OCI-LY1 (cell line): ENCODE results near the gene SLC15A5.

Experiments
- H2AFZ ChIP-seq: fragments of 200-600 bp; sonication (generic), shearing (Covaris generic); 2 replicates; pipeline ENCODE4 v1.6.0; 2014; ENCODE audit warnings: antibody characterized with exemption, mild to moderate bottlenecking, low read length
- H3F3A ChIP-seq: fragments of 200-600 bp; sonication (generic), shearing (Covaris generic); 2 replicates; pipeline ENCODE4 v1.6.0; 2014; ENCODE audit warnings: mild to moderate bottlenecking, antibody characterized with exemption, low read length, moderate library complexity; ENCODE audit not compliant: insufficient read depth
- H3K27ac ChIP-seq: fragments of 200-600 bp; sonication (generic); 2 replicates; pipeline ENCODE4 v1.5.1; 2014; ENCODE audit warnings: low read length, mixed run types, mild to moderate bottlenecking, low read depth; ENCODE audit not compliant: poor library complexity, severe bottlenecking
- H3K27me3 ChIP-seq: fragments of 200-600 bp; sonication (generic); 2 replicates; pipeline ENCODE4 v1.6.0; 2014; ENCODE audit warnings: antibody characterized with exemption, mild to moderate bottlenecking, low read length, moderate library complexity; ENCODE audit not compliant: insufficient read depth
- H3K36me3 ChIP-seq: fragments of 200-600 bp; sonication (generic); 2 replicates; pipeline ENCODE4 v1.6.1; 2014; ENCODE audit warnings: mild to moderate bottlenecking, antibody characterized with exemption, low read length, moderate library complexity, mixed read lengths; ENCODE audit not compliant: insufficient read depth
- H3K4me1 ChIP-seq: fragments of 200-600 bp; sonication (generic); 2 replicates; pipeline ENCODE4 v1.5.1; 2014; ENCODE audit warnings: mild to moderate bottlenecking, low read length, moderate library complexity; ENCODE audit not compliant: insufficient read depth, severe bottlenecking
- H3K4me2 ChIP-seq: fragments of 200-600 bp; sonication (generic), shearing (Covaris generic); 2 replicates; pipeline ENCODE4 v1.6.1; 2014; ENCODE audit warnings: low read length
- H3K4me3 ChIP-seq: fragments of 200-600 bp; sonication (generic); 2 replicates; pipeline ENCODE4 v1.5.1; 2014; ENCODE audit warnings: low read length, low read depth, mild to moderate bottlenecking, mixed read lengths; ENCODE audit not compliant: poor library complexity, severe bottlenecking
- H3K79me2 ChIP-seq: fragments of 200-600 bp; shearing (Covaris generic); 2 replicates; pipeline ENCODE4 v1.6.1; 2016; ENCODE audit warnings: mixed run types, low read length, mixed read lengths; ENCODE audit not compliant: insufficient read depth
- H3K9ac ChIP-seq: fragments of 200-600 bp; sonication (generic), shearing (Covaris generic); 2 replicates; pipeline ENCODE4 v1.6.1; 2014; ENCODE audit warnings: mild to moderate bottlenecking, low read length, mixed read lengths
- H3K9me2 ChIP-seq: fragments of 200-600 bp; sonication (generic), shearing (Covaris generic); 2 replicates; pipeline ENCODE4 v1.6.1; 2014; ENCODE audit warnings: low read depth, mild to moderate bottlenecking, low read length, mixed read lengths
- H3K9me3 ChIP-seq: fragments of 200-600 bp; shearing (Covaris generic); 2 replicates; pipeline ENCODE4 v1.6.1; 2014; ENCODE audit warnings: low read length, mixed read lengths
- H4K20me1 ChIP-seq: fragments of 200-600 bp; sonication (generic), shearing (Covaris generic); 2 replicates; pipeline ENCODE4 v1.6.0; 2016; ENCODE audit warnings: mild to moderate bottlenecking, low read length; ENCODE audit not compliant: insufficient read depth
- EZH2 ChIP-seq: fragments of 200-600 bp; sonication (generic), shearing (Covaris generic); IDR thresholded peaks from 2 replicates; pipeline ENCODE4 v1.8.0; 2017; ENCODE audit warnings: borderline replicate concordance, mixed run types, mild to moderate bottlenecking, antibody characterized with exemption, low read length, moderate library complexity, mixed read lengths
- TF ChIP-seq, protein P1 (sequence below): fragments of 200-600 bp; sonication (generic), shearing (Covaris generic); IDR thresholded peaks from 2 replicates; pipeline ENCODE4 v1.5.1; 2017; ENCODE audit warnings: mild to moderate bottlenecking, antibody characterized with exemption, low read length, moderate library complexity, mixed read lengths

Gene SLC15A5

DNA sequence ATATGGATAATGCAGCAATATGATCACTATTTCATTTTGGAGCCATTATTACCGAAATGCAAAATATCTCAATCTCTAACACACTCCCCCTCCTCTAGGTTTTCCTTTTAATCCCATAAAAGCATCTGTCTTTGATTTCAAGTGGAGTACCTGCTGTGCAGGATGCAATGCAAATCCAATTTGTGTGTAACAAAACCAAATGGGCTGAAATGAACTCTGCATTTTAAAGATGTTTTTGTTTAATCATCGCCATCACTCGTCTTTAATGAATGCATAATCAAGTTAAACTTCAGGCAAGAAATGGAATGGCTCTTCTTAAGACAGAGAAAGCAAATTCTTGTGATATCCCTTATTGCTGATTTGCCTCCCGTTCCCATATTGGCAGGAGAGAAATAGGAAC is 114.3 kb downstream of the SLC15A5 start:
- Histone ChIP-seq H3K27ac (no peak overlapping the region), H3K9me3 (no peaks in the 10 kb centered on the region), H4K20me1 (no peaks in the 10 kb centered on the region), H3K4me1 (no peaks in the 10 kb centered on the region), H3K79me2 (no peaks in the 10 kb centered on the region), H3K9ac (no peak overlapping the region), H3K36me3 (no peaks in the 10 kb centered on the region), H2AFZ (no peak overlapping the region), H3K9me2 (no peaks in the 10 kb centered on the region), H3K27me3 (no peaks in the 10 kb centered on the region), H3K4me2 (no peak overlapping the region), H3K4me3 (no peak overlapping the region), H3F3A (no peaks in the 10 kb centered on the region)
- TF ChIP-seq EZH2: no peak

DNA sequence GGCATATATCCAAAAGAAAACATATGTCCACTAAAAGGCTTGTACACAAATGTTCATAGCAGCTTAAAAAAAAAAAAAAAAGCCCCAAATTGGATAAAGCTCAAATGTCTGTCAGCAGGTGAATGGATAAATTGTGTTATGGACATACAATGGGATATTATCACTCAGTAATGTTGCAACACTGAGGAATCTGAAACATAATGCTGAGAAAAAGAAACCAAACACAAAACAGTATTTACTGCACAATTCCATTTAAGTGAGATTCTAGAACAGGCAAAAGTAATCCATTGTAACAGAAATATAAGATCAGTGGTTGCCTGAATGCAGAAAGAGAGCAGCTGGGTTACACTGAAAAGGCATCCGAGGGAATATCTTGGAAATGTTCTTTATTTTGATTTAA is 117.9 kb downstream of the SLC15A5 start:
- Histone ChIP-seq H4K20me1 (no peaks in the 10 kb centered on the region), H3K9me3 (no peaks in the 10 kb centered on the region), H3K9me2 (no peaks in the 10 kb centered on the region), H3K36me3 (no peaks in the 10 kb centered on the region), H3K4me3 (no peak overlapping the region), H3F3A (no peaks in the 10 kb centered on the region), H3K79me2 (no peaks in the 10 kb centered on the region), H3K4me2 (no peak overlapping the region), H2AFZ (no peak overlapping the region), H3K27ac (no peak overlapping the region), H3K9ac (no peak overlapping the region), H3K27me3 (no peaks in the 10 kb centered on the region), H3K4me1 (no peaks in the 10 kb centered on the region)
- no peak for TF ChIP-seq EZH2
- TF ChIP-seq, protein P1, sequence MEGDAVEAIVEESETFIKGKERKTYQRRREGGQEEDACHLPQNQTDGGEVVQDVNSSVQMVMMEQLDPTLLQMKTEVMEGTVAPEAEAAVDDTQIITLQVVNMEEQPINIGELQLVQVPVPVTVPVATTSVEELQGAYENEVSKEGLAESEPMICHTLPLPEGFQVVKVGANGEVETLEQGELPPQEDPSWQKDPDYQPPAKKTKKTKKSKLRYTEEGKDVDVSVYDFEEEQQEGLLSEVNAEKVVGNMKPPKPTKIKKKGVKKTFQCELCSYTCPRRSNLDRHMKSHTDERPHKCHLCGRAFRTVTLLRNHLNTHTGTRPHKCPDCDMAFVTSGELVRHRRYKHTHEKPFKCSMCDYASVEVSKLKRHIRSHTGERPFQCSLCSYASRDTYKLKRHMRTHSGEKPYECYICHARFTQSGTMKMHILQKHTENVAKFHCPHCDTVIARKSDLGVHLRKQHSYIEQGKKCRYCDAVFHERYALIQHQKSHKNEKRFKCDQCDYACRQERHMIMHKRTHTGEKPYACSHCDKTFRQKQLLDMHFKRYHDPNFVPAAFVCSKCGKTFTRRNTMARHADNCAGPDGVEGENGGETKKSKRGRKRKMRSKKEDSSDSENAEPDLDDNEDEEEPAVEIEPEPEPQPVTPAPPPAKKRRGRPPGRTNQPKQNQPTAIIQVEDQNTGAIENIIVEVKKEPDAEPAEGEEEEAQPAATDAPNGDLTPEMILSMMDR: no peak

DNA sequence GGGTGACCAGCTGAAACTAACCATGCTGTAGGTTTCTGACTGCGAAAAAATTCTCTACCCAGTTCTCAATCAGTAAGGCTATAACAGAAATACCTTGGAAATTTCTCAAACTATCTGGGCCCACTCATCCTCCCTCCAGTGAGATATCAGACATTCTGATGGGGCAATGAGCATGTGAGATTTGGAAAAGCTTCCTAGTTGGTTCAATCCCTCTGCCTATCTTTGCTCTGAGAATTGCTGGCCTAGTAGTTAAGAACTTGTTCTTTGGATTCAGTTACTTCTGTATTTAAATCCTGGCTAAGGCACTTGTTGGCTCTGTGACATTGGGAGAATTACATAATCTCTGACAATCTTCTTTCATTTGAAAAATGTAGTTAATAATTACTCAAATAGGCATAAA is 119.4 kb downstream of the SLC15A5 start:
- H3K4me2 ChIP-seq: no peak overlapping the region
- no peaks in the 10 kb centered on the region for H3K27me3 ChIP-seq
- no peaks in the 10 kb centered on the region for H3F3A ChIP-seq
- no peaks in the 10 kb centered on the region for H3K36me3 ChIP-seq
- H4K20me1 ChIP-seq: no peaks in the 10 kb centered on the region
- no peaks in the 10 kb centered on the region for H3K4me1 ChIP-seq
- H3K4me3 ChIP-seq: no peak overlapping the region
- no peaks in the 10 kb centered on the region for H3K9me3 ChIP-seq
- H3K79me2 ChIP-seq: no peaks in the 10 kb centered on the region
- H2AFZ ChIP-seq: no peak overlapping the region
- H3K9me2 ChIP-seq: no peaks in the 10 kb centered on the region
- no peak overlapping the region for H3K9ac ChIP-seq
- H3K27ac ChIP-seq: no peak overlapping the region
- TF ChIP-seq, protein P1: no peak
- TF ChIP-seq EZH2: no peak

DNA sequence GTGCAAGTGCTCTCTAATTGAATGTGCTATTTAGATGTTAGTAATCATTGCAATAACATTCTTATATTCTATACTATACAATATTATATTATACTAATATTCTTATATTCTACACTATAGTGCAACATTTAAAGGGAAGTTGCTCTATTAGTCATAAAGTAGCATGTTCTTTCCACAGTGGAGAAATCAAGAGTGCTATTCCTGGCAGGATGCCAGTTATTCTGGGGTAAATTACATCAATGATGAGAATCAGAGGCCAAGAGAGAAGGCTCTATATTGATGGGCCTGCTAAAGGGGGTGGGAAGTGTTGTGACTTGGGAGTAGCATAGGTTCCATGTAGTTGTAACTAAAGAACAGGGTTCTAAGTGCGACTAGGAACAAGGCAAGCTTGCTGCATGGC is 121.5 kb downstream of the SLC15A5 start:
- Histone ChIP-seq H3K9ac (no peak overlapping the region), H3K9me3 (no peaks in the 10 kb centered on the region), H2AFZ (no peak overlapping the region), H3F3A (no peaks in the 10 kb centered on the region), H3K36me3 (no peaks in the 10 kb centered on the region), H3K4me1 (no peaks in the 10 kb centered on the region), H3K27ac (no peak overlapping the region), H3K79me2 (no peaks in the 10 kb centered on the region), H4K20me1 (no peaks in the 10 kb centered on the region), H3K4me2 (no peak overlapping the region), H3K27me3 (no peaks in the 10 kb centered on the region), H3K9me2 (no peaks in the 10 kb centered on the region), H3K4me3 (no peak overlapping the region)
- TF ChIP-seq, protein P1: no peak
